Measurements from ENCODE around the gene ZBTB1.

ZBTB1 gene

GRCh38 chr14:64573109-64573508, 68.5 kb downstream of the ZBTB1 start:
- DNase-seq: no peak

Measured in NCI-H2171 (cell line).